NCI-H748 (cell line): Measurements from ENCODE around the gene CDH15.
A peak's percentile ranks its signal among the peaks of the same experiment; 100 is the strongest.
"Not testable (repeated sequence)": the region's sequence is repeated elsewhere in the genome, so short reads cannot be mapped to it uniquely, and the experiment has no call there.

Experiments used
- DNase-seq: peaks from one replicate; lab custom pipeline; 2025; ENCODE audit not compliant: unreplicated experiment; lab: John Stamatoyannopoulos, UW

Gene CDH15

DNA sequence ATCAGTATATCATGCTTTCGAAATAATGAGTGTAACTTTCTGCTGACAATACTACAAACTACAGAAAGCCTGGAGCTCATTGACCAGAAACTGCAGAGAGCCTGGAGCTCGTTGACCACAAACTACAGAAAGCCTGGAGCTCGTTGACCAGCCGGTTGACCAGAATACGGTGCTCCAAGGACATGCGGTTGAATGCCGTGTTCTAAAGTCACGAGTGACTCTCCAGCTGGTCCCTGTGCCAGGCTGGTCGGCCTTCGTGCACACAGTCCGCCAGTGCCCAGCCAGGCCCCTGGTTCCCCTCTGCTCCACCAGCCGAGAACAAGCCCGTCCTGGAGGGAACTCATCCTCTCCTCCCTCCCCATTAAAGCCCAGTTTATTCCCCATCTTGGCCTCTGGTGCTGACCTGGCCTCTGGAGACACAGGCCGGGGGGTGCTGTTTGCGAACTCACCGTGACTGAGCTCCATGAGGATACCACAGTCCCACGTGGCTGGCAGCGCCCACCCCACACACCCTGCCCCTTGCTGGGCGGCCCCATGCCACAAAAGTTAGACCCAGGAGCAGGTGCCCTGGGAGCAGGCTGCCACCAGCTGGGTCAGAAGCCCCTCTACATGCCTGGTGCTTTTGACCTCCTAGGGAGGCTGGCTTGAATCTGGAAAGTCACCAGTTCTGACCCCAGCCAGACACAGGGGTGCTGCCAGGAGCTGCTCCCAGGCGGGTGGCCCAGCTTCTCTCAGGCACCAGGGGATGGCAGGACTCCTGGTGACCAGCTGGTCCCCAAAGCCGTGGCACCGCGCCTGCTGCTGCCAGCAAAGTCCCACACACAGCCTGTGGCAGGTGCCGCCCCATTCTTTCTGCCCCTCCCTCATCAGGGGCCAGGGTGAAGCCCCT lies 15.5 kb upstream of the CDH15 start:
- DNase-seq, result no peak

DNA sequence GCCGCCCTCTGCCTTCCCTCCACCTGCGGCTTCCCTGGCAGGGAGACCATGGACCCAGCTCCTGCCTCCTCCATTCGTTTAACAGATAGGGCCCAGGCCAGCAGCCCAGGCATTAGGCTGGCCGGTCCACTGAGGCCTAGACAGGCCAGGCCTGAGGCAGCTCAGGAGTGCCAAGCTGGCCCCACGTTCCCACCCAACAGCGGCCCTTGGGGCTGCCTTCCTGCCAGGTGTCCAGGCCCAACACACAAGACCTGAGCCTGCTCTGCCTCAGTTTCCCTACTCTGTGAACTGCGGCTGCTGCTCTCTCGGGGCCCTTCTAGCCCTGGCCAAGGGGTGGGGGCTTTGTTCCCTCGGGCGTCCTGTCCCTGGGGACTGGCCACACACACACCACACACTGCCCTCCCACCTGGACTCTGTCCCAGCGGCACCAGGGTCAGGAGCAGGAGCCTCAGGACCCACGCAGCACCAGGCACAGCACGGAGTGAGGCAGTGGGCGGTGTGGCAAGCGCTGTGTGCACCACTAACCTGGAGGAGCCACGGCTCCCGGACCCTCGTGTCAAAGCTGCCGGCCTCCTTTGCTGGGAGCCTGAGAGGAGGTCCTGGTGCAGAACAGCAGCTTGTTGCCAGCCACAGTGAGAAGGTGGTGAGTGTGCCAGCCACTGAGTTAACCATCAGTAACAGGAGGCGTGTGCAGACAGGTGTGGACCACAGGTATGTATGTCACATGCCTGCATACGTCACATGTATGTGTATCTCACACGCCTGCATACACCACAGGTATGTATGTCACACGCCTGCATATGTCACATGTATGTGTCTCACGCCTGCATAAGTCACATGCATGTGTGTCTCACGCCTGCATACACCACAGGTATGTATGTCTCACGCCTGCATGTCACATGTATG lies 14.6 kb upstream of the CDH15 start:
- DNase-seq, result no peak

DNA sequence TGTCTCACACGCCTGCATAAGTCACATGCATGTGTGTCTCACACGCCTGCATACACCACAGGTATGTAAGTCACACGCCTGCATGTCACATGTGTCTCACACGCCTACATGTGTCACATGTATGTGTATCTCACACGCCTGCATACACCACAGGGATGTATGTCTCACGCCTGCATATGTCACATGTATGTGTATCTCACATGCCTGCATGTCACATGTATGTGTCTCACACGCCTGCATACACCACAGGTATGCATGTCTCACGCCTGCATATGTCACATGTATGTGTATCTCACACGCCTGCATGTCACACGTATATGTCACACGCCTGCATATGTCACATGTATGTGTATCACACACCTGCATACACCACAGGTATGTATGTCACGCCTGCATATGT lies 13.8 kb upstream of the CDH15 start:
- no peak for DNase-seq

GRCh38 chr16:89159066-89159849 lies 12.3 kb upstream of the CDH15 start:
- DNase-seq, result no peak

GRCh38 chr16:89159850-89160354 lies 11.6 kb upstream of the CDH15 start:
- DNase-seq, result no peak

GRCh38 chr16:89160977-89161701 lies 10.4 kb upstream of the CDH15 start:
- no peak for DNase-seq

- DNase-seq, result no peak
Measured at GRCh38 chr16:89161763-89162713, 9.5 kb upstream of the CDH15 start.

DNA sequence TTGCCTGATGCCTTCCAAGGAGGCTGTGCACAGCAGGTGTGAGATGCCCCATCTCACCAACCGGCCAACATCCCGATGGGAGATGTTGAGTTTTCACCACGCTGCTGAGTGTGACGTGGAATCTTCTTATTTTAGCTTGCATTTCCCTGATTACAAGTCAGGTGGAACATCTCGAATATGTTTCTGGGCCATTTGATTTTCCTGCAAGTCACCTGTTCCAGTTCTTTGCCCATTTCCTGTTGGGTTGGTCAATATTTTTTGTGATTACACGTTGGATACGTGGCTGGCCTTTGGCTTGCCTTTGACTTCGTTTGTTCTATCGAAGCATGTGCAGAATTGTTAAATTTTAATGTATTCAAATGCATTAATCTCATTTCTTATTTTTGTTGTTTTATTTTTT lies 8.3 kb upstream of the CDH15 start:
- no peak for DNase-seq

GRCh38 chr16:89164436-89164835 lies 7.1 kb upstream of the CDH15 start:
- DNase-seq, result no peak

- DNase-seq, result no peak
Measured at GRCh38 chr16:89164847-89165680, 6.5 kb upstream of the CDH15 start.

DNA sequence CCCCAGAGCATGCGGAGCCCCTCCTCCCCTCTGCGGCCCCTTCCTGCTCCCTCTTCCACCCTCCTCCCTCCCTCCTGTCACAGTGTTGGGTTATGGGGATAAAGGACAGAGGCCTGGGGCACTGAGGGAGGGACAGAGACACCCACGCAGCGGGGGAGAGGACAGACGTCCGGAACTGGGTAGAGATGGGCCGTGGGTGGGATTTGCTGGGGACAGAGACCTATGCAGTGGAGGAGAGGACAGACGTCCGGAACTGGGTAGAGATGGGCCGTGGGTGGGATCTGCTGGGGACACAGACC lies 5.9 kb upstream of the CDH15 start:
- not testable (repeated sequence) for DNase-seq

GRCh38 chr16:89166696-89167424 lies 4.7 kb upstream of the CDH15 start:
- no peak for DNase-seq

DNA sequence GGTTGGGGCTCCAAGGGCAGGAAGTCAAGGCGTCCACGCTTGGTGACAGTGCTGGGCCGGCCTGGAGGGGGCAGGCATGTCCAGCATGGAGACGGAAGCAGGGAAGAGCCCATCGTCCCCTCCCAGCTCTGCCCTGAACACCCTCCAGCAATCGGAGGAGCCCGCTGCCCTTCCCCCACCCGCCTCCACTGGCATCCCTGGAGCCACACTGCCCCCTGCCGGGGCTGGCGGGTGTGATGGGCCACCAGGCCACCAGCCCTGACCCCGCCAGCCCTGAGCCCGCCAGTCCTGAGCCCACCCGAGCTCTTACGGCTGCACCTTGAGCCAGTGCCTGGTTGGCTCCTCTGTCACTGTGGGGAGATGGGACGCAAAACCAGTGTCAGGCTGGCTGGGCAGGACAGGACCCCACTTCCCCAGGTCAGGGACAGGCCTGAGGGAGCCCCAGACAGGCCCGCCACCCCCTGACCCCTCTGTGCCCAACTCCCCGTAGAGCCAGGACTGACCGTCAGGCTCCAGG lies 4.1 kb upstream of the CDH15 start:
- peak; percentile 72 for DNase-seq

DNA sequence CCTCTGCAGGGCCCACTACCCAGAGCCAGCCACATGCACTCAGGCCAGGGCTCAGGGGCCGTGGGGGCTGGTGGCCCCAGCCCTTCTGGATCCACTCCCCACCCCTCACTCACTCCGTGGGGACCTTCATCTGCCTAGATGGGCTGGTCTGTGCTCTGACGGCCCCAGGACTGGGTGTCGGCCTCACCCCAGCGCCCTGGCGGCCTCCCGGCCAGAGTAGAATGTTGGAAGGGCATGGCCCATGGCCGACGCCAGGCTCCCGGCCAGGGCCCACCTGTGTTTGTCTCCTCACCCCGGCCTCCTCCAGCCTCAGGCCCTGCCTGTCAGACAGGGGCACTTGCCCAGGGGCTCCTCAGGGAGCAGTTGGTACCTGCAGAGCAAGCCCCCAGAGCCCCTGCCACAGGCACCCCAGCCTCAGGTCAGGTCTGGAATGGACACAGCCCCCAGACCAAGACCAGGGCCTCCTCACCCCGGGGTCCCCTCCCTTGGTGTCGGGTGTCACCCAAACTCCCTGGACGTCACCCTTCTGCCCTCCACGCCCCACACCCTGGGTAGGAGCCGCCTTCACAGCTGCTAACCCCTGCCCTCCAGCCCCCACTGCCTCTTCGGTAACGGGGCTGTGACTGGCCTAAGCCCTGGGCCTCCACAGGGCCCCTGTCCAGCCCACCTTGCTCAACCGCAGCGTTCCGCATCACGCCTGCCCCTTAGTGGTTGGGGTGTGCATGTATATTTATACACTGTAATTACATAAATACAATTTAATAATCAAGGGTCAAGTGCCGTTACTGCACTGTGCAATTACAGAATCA lies 3.0 kb upstream of the CDH15 start:
- DNase-seq, result peak; percentile 28

GRCh38 chr16:89169778-89170177 lies 1.8 kb upstream of the CDH15 start:
- no peak for DNase-seq

- DNase-seq, result peak; percentile 83
Measured at GRCh38 chr16:89170346-89171215, 967 bp upstream of the CDH15 start.
